Neuron (in vitro differentiated cells): Measurements from ENCODE around the gene ATP11A.
A peak's percentile ranks its signal among the peaks of the same experiment; 100 is the strongest.
"Not testable (repeated sequence)": the region's sequence is repeated elsewhere in the genome, so short reads cannot be mapped to it uniquely, and the experiment has no call there.

Source experiments
- H2AFZ ChIP-seq: one replicate; pipeline ENCODE4 v1.6.1; 2013; ENCODE audit warnings: low read depth, mild to moderate bottlenecking, inconsistent platforms, low read length, moderate library complexity
- H3K27me3 ChIP-seq: one replicate; pipeline ENCODE4 v1.6.1; 2013; ENCODE audit warnings: low read length; ENCODE audit not compliant: insufficient read depth
- H3K36me3 ChIP-seq: one replicate; pipeline ENCODE4 v1.6.1; 2013; ENCODE audit warnings: low read length; ENCODE audit not compliant: insufficient read depth
- H3K4me1 ChIP-seq: one replicate; pipeline ENCODE4 v1.6.1; 2013; ENCODE audit warnings: low read length; ENCODE audit not compliant: insufficient read depth
- H3K4me3 ChIP-seq: 2 replicates; pipeline ENCODE4 v1.5.1; 2013; ENCODE audit warnings: mild to moderate bottlenecking, low read length, moderate library complexity
- H3K9me3 ChIP-seq: one replicate; pipeline ENCODE4 v1.6.1; 2013; ENCODE audit warnings: low read length

Gene ATP11A

GRCh38 chr13:112881656-112882554 is 192.1 kb downstream of the ATP11A start:
- peaks cover 8% of the 10 kb centered on the region for H3K4me1 ChIP-seq
- no peak overlapping the region for H2AFZ ChIP-seq
- H3K9me3 ChIP-seq, result no peaks in the 10 kb centered on the region
- no peak overlapping the region for H3K4me3 ChIP-seq
- H3K36me3 ChIP-seq, result peaks cover 2% of the 10 kb centered on the region
- H3K27me3 ChIP-seq, result no peaks in the 10 kb centered on the region

- Histone ChIP-seq H3K36me3 (peaks cover 2% of the 10 kb centered on the region), H3K9me3 (no peaks in the 10 kb centered on the region), H3K27me3 (no peaks in the 10 kb centered on the region), H2AFZ (no peak overlapping the region), H3K4me3 (no peak overlapping the region), H3K4me1 (peaks cover 8% of the 10 kb centered on the region)
These were observed 192.8 kb downstream of the ATP11A start for GRCh38 chr13:112882555-112883024.

- peaks cover 1% of the 10 kb centered on the region for H3K36me3 ChIP-seq
- peaks cover 8% of the 10 kb centered on the region for H3K4me1 ChIP-seq
- H3K27me3 ChIP-seq, result no peaks in the 10 kb centered on the region
- H3K4me3 ChIP-seq, result no peak overlapping the region
- H3K9me3 ChIP-seq, result no peaks in the 10 kb centered on the region
- no peak overlapping the region for H2AFZ ChIP-seq
These were observed 193.6 kb downstream of the ATP11A start for GRCh38 chr13:112883241-112883945.

- not testable (repeated sequence) for H2AFZ ChIP-seq, H3K4me3 ChIP-seq, H3K4me1 ChIP-seq, H3K36me3 ChIP-seq, H3K9me3 ChIP-seq, H3K27me3 ChIP-seq
These were observed 194.9 kb downstream of the ATP11A start for GRCh38 chr13:112884700-112885099.

GRCh38 chr13:112885242-112885781 is 195.5 kb downstream of the ATP11A start:
- peaks cover 8% of the 10 kb centered on the region for H3K4me1 ChIP-seq
- no peaks in the 10 kb centered on the region for H3K36me3 ChIP-seq
- no peaks in the 10 kb centered on the region for H3K27me3 ChIP-seq
- no peaks in the 10 kb centered on the region for H3K9me3 ChIP-seq
- no peak overlapping the region for H3K4me3 ChIP-seq
- no peak overlapping the region for H2AFZ ChIP-seq

DNA sequence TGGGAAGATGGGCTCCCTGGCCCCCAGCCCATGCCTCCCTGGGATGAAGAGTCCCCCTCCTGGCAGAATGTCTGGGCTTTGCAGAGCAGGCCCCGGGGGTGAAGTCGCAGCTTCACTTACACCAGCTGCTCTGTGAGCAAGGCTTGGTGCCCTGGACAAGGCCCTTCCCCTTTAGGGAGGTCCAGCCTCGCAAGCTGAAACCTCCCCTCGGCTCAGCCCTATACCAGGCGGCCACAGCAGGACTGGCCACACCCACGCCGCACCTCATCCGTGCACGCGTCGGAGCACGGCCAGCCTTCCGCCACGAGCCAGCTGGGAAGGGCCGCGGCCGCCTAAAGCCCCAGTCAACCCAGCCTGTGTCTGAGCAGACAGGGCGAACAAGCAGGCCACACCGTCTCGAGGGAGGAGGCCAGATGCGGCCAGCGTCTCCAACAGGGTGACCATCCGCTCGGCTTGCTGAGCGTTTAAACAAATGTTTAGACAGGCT is 196.0 kb downstream of the ATP11A start:
- H3K36me3 ChIP-seq, result no peaks in the 10 kb centered on the region
- H3K4me1 ChIP-seq, result peaks cover 9% of the 10 kb centered on the region
- peak overlapping the region; percentile 35 for H3K4me3 ChIP-seq
- no peaks in the 10 kb centered on the region for H3K9me3 ChIP-seq
- H3K27me3 ChIP-seq, result no peaks in the 10 kb centered on the region
- H2AFZ ChIP-seq, result peak overlapping the region; percentile 33

DNA sequence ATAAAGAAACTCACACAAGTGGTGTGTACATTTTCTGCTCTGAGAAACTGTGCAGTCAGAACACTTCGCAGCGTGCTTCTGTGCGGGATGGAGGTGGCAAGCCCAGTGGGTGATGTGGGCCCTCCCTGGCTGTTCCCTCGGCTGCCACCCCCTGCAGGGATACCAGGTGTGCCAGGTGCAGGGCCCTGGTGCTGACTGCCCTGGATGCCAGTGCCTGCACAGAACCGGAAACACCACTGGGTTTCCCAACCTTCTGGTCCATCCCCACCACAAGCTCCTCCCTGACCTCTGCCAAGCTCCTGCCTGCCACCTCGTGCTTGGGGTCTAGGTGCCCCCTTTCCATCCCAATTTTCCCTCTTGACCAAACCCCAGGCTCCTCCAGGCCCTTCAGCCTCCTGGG is 197.3 kb downstream of the ATP11A start:
- Histone ChIP-seq H3K36me3 (no peaks in the 10 kb centered on the region), H3K4me1 (peaks cover 22% of the 10 kb centered on the region), H3K9me3 (no peaks in the 10 kb centered on the region), H2AFZ (no peak overlapping the region), H3K4me3 (no peak overlapping the region), H3K27me3 (no peaks in the 10 kb centered on the region)

DNA sequence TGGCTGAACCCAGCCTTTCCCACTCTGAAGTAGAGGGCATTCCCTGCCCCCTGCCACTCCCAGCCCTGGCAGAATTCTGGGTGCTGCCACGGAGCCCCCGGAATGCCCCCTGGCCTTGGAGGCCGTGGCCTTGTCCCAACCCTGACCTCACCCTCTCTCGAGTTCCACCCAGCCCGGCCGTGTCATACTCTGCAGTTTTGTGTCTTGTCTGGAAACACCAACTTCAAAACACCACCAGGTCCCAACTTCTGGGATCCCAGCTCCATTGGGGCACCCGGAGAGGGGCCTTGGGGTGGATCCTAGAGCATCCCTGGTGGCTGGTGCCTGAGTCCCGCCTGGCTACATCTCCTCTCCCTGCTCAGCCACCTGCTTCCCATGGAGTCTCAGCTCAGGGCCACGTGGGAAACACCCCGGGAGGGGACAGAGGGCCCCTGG is 197.7 kb downstream of the ATP11A start:
- Histone ChIP-seq H3K4me3 (no peak overlapping the region), H3K9me3 (no peaks in the 10 kb centered on the region), H3K27me3 (no peaks in the 10 kb centered on the region), H3K4me1 (peaks cover 26% of the 10 kb centered on the region), H3K36me3 (no peaks in the 10 kb centered on the region), H2AFZ (no peak overlapping the region)

GRCh38 chr13:112888238-112889111 is 198.6 kb downstream of the ATP11A start:
- H3K4me1 ChIP-seq, result peaks cover 35% of the 10 kb centered on the region
- no peaks in the 10 kb centered on the region for H3K36me3 ChIP-seq
- no peak overlapping the region for H3K4me3 ChIP-seq
- no peak overlapping the region for H2AFZ ChIP-seq
- no peaks in the 10 kb centered on the region for H3K27me3 ChIP-seq
- H3K9me3 ChIP-seq, result no peaks in the 10 kb centered on the region

DNA sequence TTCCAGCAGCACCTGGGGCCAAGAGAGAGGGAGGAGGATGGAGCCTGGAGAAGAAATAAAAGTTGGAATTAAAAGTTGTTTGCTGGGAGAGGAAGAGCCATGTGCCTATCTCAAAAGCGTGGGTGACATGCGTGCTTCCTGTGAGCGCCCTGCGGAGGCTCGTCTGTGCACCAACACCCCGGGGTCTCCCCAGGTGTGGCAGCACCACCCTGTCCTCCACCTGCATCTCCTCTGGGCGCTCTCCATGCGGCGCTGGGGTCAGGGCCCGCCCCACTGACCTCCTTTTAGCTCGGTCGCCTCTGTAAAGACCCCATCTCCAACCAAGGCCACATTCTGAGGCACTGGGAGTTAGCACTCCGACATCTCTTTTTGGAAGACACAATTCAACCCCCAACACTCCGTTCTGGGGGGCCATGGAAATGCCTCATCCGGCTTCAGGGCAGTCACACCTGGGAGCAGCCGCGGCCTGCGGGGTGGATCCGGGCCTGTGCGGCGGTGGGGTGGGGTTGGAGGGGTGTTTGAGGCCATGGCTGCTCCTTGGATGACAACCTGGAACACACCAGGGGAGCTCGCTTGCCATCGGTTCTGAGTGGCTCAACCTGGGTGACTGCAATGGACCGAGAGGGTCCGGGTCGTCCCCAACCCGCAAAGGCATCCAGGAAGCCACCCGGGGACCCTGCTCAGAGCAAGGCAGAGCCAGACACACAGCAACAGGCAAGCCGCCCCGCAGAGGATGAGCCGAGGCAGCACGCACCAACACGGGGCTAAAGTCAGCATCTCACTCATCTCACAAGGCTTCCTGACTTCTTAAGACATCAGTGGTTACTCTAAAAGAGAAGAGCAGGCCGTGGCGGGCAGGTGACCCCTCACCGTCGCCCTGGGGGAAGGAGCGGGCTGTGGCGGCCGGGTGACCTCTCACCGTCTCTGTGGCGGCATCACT is 199.8 kb downstream of the ATP11A start:
- Histone ChIP-seq H3K27me3 (no peaks in the 10 kb centered on the region), H3K36me3 (no peaks in the 10 kb centered on the region), H3K4me3 (no peak overlapping the region), H3K4me1 (peaks cover 42% of the 10 kb centered on the region), H2AFZ (no peak overlapping the region), H3K9me3 (no peaks in the 10 kb centered on the region)

DNA sequence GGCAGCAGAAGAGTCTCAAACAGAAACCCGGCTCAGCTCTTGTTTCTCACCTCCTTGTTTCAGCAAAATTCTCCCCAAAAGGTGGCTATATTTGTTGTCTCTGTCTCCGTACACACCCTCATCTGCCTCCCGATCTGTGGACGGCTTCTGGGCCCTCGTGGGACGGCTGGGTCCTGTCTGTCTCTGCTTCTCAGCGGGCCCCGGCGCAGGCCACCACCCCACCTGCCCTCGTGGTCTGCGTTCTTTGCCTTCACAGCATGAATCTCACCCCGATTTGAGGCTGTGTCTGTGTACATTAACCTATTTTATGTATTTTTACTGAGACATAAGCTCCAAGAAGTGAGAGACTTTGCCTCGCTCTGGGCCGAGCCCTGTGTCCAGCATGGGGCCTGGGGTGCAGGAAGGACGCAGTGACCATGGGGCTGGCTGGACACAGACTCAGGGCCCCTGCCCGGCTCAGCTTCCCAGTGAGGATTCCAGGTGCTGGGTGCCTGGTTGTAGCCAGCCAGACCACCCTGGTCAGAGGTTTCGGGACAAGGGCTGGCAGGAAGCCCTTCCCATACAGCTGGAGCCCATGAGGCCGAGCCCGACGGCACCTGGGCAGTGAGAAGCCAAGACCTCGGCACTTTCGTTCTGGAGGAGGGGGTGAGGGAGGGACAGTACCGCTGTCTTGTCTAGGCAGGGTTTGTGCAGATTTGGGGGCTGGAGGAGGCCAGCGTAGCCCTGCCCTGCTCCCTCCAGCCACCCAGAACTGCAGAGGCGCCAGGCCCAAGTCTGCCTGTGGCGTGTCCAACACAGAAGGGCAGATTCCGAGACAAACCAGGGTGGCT is 200.7 kb downstream of the ATP11A start:
- H3K27me3 ChIP-seq, result peaks cover 6% of the 10 kb centered on the region
- H3K4me3 ChIP-seq, result no peak overlapping the region
- no peaks in the 10 kb centered on the region for H3K36me3 ChIP-seq
- H3K9me3 ChIP-seq, result no peaks in the 10 kb centered on the region
- peaks cover 49% of the 10 kb centered on the region for H3K4me1 ChIP-seq
- H2AFZ ChIP-seq, result no peak overlapping the region
